Heart left ventricle (tissue), 16 donors: ENCODE data around the gene ADIRF. TPM values are rescaled to one million over a fixed set of nuclear protein-coding genes. Genes with fewer than 3 reads are reported as not detected.
"Not testable (repeated sequence)": the region's sequence is repeated elsewhere in the genome, so short reads cannot be mapped to it uniquely, and the experiment has no call there.

Source experiments
- ATAC-seq, 4 donors: fragments of 200-7000 bp; cut with Tn5 transposase; one replicate each; pipeline ENCODE4 v1.9.1; 2020 to 2022; ENCODE audit warnings: moderate library complexity in 4 of 4, mild to moderate bottlenecking in 3 of 4, moderate number of reproducible peaks in 1 of 4
- DNase-seq, 5 donors: peaks; one replicate each; pipeline ENCODE4 v3.0.0-alpha.2; 2020
- H3K27ac ChIP-seq, 12 donors: fragments of 200-600 bp; sonication (generic) in 4 of 12; one replicate each; pipeline versions ENCODE4 v1.5.0 to v1.8.0; 2016 to 2022; ENCODE audit warnings: mild to moderate bottlenecking in 2 of 12
- H3K27me3 ChIP-seq, 9 donors: fragments of 200-600 bp; sonication (generic) in 2 of 9; one replicate each; pipeline versions ENCODE4 v1.5.1 to v1.8.0; 2016 to 2022; ENCODE audit warnings: mild to moderate bottlenecking in 3 of 9
- H3K36me3 ChIP-seq, 9 donors: fragments of 200-600 bp; sonication (generic) in 2 of 9; one replicate each; pipeline versions ENCODE4 v1.5.0 to v1.8.0; 2018 to 2022; ENCODE audit warnings: mild to moderate bottlenecking in 2 of 9
- H3K4me1 ChIP-seq, 12 donors: fragments of 200-600 bp; sonication (generic) in 4 of 12; one replicate each; pipeline versions ENCODE4 v1.5.0 to v1.8.0; 2016 to 2022; ENCODE audit warnings: mild to moderate bottlenecking in 3 of 12
- H3K4me3 ChIP-seq, 12 donors: fragments of 200-600 bp; sonication (generic) in 4 of 12; one replicate each; pipeline versions ENCODE4 v1.5.0 to v1.8.0; 2017 to 2022; ENCODE audit warnings: mild to moderate bottlenecking in 9 of 12, moderate library complexity in 4 of 12
- H3K9me3 ChIP-seq, 12 donors: fragments of 200-600 bp; sonication (generic) in 4 of 12; one replicate each; pipeline versions ENCODE4 v1.5.0 to v1.8.0; 2016 to 2022; ENCODE audit warnings: mild to moderate bottlenecking in 1 of 12
- WGBS, 4 donors: extraction: QIAGEN DNeasy Blood & Tissue Kit in 2 of 4; methylation state at CpG; one replicate each; pipeline versions ENCODE4 v1.1.5 to v1.1.7; 2013 to 2018; 5-methylcytosine and 5-hydroxymethylcytosine counted together
- intact Hi-C, 10 donors: fragments of 100-400 bp; cut with DNase I; formaldehyde crosslinking; loops; one replicate each; pipeline versions ENCODE4 v1.11.1 to v1.14.2; 2022
- polyA plus RNA-seq, 2 donors: library from polyadenylated mRNA; stranded (reverse); fragments of 200-250 nt; gene quantifications; one replicate each; pipeline ENCODE4 v1.2.3, GENCODE V29; 2013
- total RNA-seq, 9 donors: library from RNA; depleted of rRNA in 2 of 9; stranded (reverse); fragments of >200 nt in 2 of 9; fragmentation: NEBNext Ultra II Directional in 3 of 9; extraction: Animal tissue kit (Norgen Biotek cat#: 25700) in 3 of 9; gene quantifications; one replicate each; pipeline versions ENCODE4 v1.1.0 to v1.2.4, GENCODE V29; 2016 to 2023
- donor health status: ischemic (EF 13 %, LVEDD 7.1; RV severe dilation, severe dysfunction).
- donor health status: healthy with polysubstance abuse.
- donor health status: DM: no; HTN: yes; CAD: no.
- donor health status: DM: no; HTN: no; CAD: no.
- donor health status: ischemic (EF 25% LVEDD 6.9; RV normal size, moderate dysfunction).
- donor health status: ischemic (EF 25% LVEDD 5.7; RV mildly dilated, moderate dysfunction).
- donor health status: healthy.
- donor health status: DM: yes; HTN: yes; CAD: no.
- donor health status: ischemic (EF 35%, LVEDD 5.7; RV mildly dilated, moderate dysfunction).
- donor health status: nonischemic (EF 11% LVEDD 7.7; RV severe dilation, severe dysfunction).
- donor health status: DM: yes; HTN: yes; CAD: no.
- donor health status: PGD.
- donor health status: ischemic (EF 29% LVEDD 5.4; RV normal size, mild dysfunction).
- donor health status: nonischemic (EF 23%, LVEDD 6.1; RV moderate dilation, normal function).

The ADIRF gene
- total and polyA plus RNA-seq, 11 donors, result 21.2 to 189 (median 41.1) TPM

DNA sequence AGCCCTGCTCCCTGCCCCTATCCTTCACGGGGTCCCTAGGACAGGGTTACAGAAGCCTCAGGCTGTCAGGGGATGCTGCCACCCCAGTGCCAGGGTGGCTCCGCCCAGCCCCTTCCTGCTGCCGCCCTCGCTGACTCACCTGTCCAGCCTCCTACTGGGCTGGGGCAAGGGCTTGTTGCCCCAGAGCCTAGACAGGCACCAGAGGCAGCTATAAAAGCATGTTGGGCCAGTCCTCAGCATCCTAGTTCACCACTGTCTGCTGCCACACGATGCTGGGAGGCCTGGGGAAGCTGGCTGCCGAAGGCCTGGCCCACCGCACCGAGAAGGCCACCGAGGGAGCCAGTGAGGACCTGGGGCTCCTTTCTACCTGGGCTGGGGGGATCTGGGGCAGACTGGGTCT, 51.8 kb downstream of the ADIRF start, which contains the start of gene FAM25A:
Gene FAM25A (plus strand): TSS at position 239 of the 400 bp plus-strand sequence. CDS start 31 bp downstream, at position 270.
- H3K4me1 ChIP-seq, H3K36me3 ChIP-seq, DNase-seq, H3K27ac ChIP-seq, ATAC-seq, H3K9me3 ChIP-seq, H3K27me3 ChIP-seq, H3K4me3 ChIP-seq, intact Hi-C loops: not testable (repeated sequence)
- WGBS, 4 donors, result 89 to 94% (median 92%) methylated on average over 4 to 9 of the region's 9 CpGs

Other genes starting within 250 kb of the ADIRF start
- 10 to 100 TPM; 19.9 to 72.0 (median 46.1) TPM for gene BMPR1A, start 211.9 kb upstream of the ADIRF start, total RNA-seq
- 10 to 100 TPM in 1 of 2 donors, 1 to 10 TPM in 1; 6.3 to 18.6 TPM for gene BMPR1A, start 211.9 kb upstream of the ADIRF start, polyA plus RNA-seq
- gene MMRN2, start 10.9 kb upstream of the ADIRF start, total RNA-seq, result 10 to 100 TPM; 22.7 to 93.0 (median 34.3) TPM
- gene MMRN2, start 10.9 kb upstream of the ADIRF start, polyA plus RNA-seq, result 10 to 100 TPM; 15.8 to 30.9 TPM
- gene SNCG, start 9.9 kb upstream of the ADIRF start, total RNA-seq, result 10 to 100 TPM in 8 of 9 donors, 1 to 10 TPM in 1; 8.2 to 44.7 (median 17.2) TPM
- 10 to 100 TPM; 18.5 to 36.7 TPM for gene SNCG, start 9.9 kb upstream of the ADIRF start, polyA plus RNA-seq
- gene FAM25A, start 51.8 kb downstream of the ADIRF start, total RNA-seq, result not detected
- not detected for gene FAM25A, start 51.8 kb downstream of the ADIRF start, polyA plus RNA-seq
- 100 to 1,000 TPM in 7 of 9 donors, 10 to 100 TPM in 2; 93.0 to 138 (median 115) TPM for gene GLUD1, start 126.4 kb downstream of the ADIRF start, total RNA-seq
- 10 to 100 TPM; 42.9 to 88.5 TPM for gene GLUD1, start 126.4 kb downstream of the ADIRF start, polyA plus RNA-seq
- 10 to 100 TPM in 6 of 9 donors, 1 to 10 TPM in 3; 7.1 to 17.7 (median 10.3) TPM for gene SHLD2, start 126.7 kb downstream of the ADIRF start, total RNA-seq
- 10 to 100 TPM in 1 of 2 donors, 1 to 10 TPM in 1; 4.3 to 16.6 TPM for gene SHLD2, start 126.7 kb downstream of the ADIRF start, polyA plus RNA-seq